ENCODE results near the gene NRP1. TPM values are rescaled to one million over a fixed set of nuclear protein-coding genes. Genes with fewer than 3 reads are reported as not detected.

NRP1 gene
- total and polyA plus RNA-seq, 2 of the 8 experiments (the other 6 are each of a cell fraction or from before 2014, with no cell fraction given) = 1.2 to 2.1 TPM

- H4K91ac ChIP-seq (replicated peaks; ENCODE audit: insufficient read length, low read length) = no peak overlapping the region
- no peak overlapping the region for H3K27ac ChIP-seq (ENCODE audit: low read depth, low read length)
- H2BK20ac ChIP-seq (ENCODE audit: low read length) = no peak overlapping the region
- no peak overlapping the region for H2AK5ac ChIP-seq (ENCODE audit: low read depth, low read length)
- no peak overlapping the region for H3K4me3 ChIP-seq (ENCODE audit: extremely low read depth in 1 of 4, insufficient read depth in 2 of 4, low read depth in 3 of 4, low read length in 4 of 4)
- H3K79me1 ChIP-seq (ENCODE audit: low read depth, low read length) = no peaks in the 10 kb centered on the region
- no peaks in the 10 kb centered on the region for H3K27me3 ChIP-seq (replicated peaks in 1 of 4; ENCODE audit: control insufficient read depth in 3 of 4, extremely low read depth in 1 of 4, insufficient read depth in 3 of 4, low read length in 3 of 4)
- no peak overlapping the region for H3K14ac ChIP-seq (ENCODE audit: insufficient read length)
- no peak overlapping the region for H3K56ac ChIP-seq (replicated peaks; ENCODE audit: insufficient read length, low read depth, low read length)
- H3K18ac ChIP-seq (ENCODE audit: extremely low read depth, low read length) = no peak overlapping the region
- no peak for FAIRE-seq
- no peak overlapping the region for H3K23ac ChIP-seq (ENCODE audit: insufficient read length)
- H2AFZ ChIP-seq (ENCODE audit: low read length) = 0 out of 2 replicates have a peak overlapping the region, but pooled peaks have one; percentile 44
- CTCF ChIA-PET (ENCODE audit: partially characterized antibody) = interaction anchor here (1.8 kb wide), 1 partner anchor 14 kb away, joined by 7 read pairs; no protein-coding TSS in a partner anchor
- no peak overlapping the region for H3K4me2 ChIP-seq (ENCODE audit: insufficient read depth in 1 of 2, low read depth in 2 of 2, low read length in 2 of 2)
- no peak overlapping the region for H4K8ac ChIP-seq (ENCODE audit: extremely low read depth, insufficient read depth, low read length)
- H3K9me3 ChIP-seq (ENCODE audit: insufficient read depth in 2 of 2, low read depth in 1 of 2, low read length in 1 of 2) = no peaks in the 10 kb centered on the region
- no peaks in the 10 kb centered on the region for H3K36me3 ChIP-seq (ENCODE audit: control insufficient read depth in 2 of 4, insufficient read depth in 4 of 4, low read length in 3 of 4)
- no peak for DNase-seq (ENCODE audit: low read depth in 1 of 2, low spot score in 2 of 2)
- no peak overlapping the region for H4K5ac ChIP-seq (ENCODE audit: insufficient read length, low read depth, low read length)
- WGBS, 2 experiments (ENCODE audit: extremely low coverage in 1 of 2, insufficient coverage in 1 of 2, insufficient read length in 1 of 2, insufficient replicate concordance in 2 of 2, low coverage in 1 of 2, low lambda C conversion rate in 2 of 2, missing lambda C conversion rate in 1 of 2) = 84% methylated on average over 5 of the region's 5 CpGs; no CpG with 5 or more reads in 1 of the 2 experiments
- H3K4me1 ChIP-seq (replicated peaks in 1 of 4; ENCODE audit: control insufficient read depth in 3 of 4, insufficient read depth in 4 of 4, low read length in 3 of 4) = peaks cover 0 to 3% (median 2%) of the 10 kb centered on the region in 4 experiments; a peak in 3 of 7 replicates
- no peak overlapping the region for H3K4ac ChIP-seq (replicated peaks; ENCODE audit: insufficient read length, low read depth, low read length)
- no peak overlapping the region for H3K9ac ChIP-seq (replicated peaks in 1 of 4; ENCODE audit: extremely low read depth in 1 of 4, low read depth in 3 of 4, low read length in 3 of 4)
- TF ChIP-seq TAF1 (IDR thresholded peaks at IDR 0.05; ENCODE audit: low read depth, low read length) (no peak), BACH1 (IDR thresholded peaks at IDR 0.05; ENCODE audit: low read length) (no peak), SAP30 (IDR thresholded peaks at IDR 0.05; ENCODE audit: insufficient read depth, insufficient replicate concordance, low read length) (no peak), CREB1 (IDR thresholded peaks at IDR 0.05) (no peak), CHD1 (IDR thresholded peaks at IDR 0.05; ENCODE audit: low read depth, low read length) (no peak), ASH2L (IDR thresholded peaks at IDR 0.05; ENCODE audit: low read length) (no peak), KDM1A (IDR thresholded peaks at IDR 0.05; ENCODE audit: borderline replicate concordance, low read length) (no peak), RBBP5 (IDR thresholded peaks at IDR 0.05; ENCODE audit: borderline replicate concordance, low read depth, low read length) (no peak), KDM5A (IDR thresholded peaks at IDR 0.05; ENCODE audit: low read length) (no peak), TEAD4 (IDR thresholded peaks at IDR 0.05; ENCODE audit: low read depth, low read length) (no peak)
- H2BK120ac ChIP-seq (replicated peaks; ENCODE audit: low read depth, low read length) = no peak overlapping the region
- H2BK5ac ChIP-seq (ENCODE audit: low read depth, low read length) = no peak overlapping the region
- no peak overlapping the region for H2BK12ac ChIP-seq (ENCODE audit: low read depth, low read length)
- H3K79me2 ChIP-seq (ENCODE audit: control insufficient read depth in 1 of 2, insufficient read depth in 2 of 2, low read length in 2 of 2) = no peaks in the 10 kb centered on the region
- no peaks in the 10 kb centered on the region for H3K23me2 ChIP-seq (ENCODE audit: low read depth, low read length)
- H2BK15ac ChIP-seq (ENCODE audit: low read length) = no peak overlapping the region
- POLR2A ChIA-PET (ENCODE audit: partially characterized antibody) = no interaction called here
- H4K20me1 ChIP-seq (replicated peaks in 1 of 2; ENCODE audit: control insufficient read depth in 1 of 2, insufficient read depth in 2 of 2, low read length in 2 of 2) = no peaks in the 10 kb centered on the region
These were observed 28.3 kb downstream of the NRP1 start for GRCh38 chr10:33306126-33306525.
